Measurements from ENCODE around the gene GPR15LG. TPM values are rescaled to one million over a fixed set of nuclear protein-coding genes. Genes with fewer than 3 reads are reported as not detected.

GPR15LG gene
- total and polyA plus RNA-seq, 10 of the 15 experiments (the other 5 are each of a cell fraction or from before 2014, with no cell fraction given), result 1.1 to 12.2 (median 1.4) TPM

- peak; percentile 42; the same call in 2 of the 3 replicates for ATAC-seq
- ChIA-PET POLR2A (interaction anchor here (0.7 kb wide), 1 partner anchor 9 kb away, joined by 3 read pairs; no protein-coding TSS in a partner anchor), RAD21 (ENCODE audit: unreplicated experiment) (interaction anchor here (0.6 to 3.8 kb wide), 12 partner anchors 11 to 107 kb away, joined by 3 to 74 read pairs (median 6); partner anchors contain the start of genes GHITM and GPR15LG), SMC1A (ENCODE audit: uncharacterized antibody, unreplicated experiment) (interaction anchor here (0.6 to 4.9 kb wide), 11 partner anchors 8 to 115 kb away, joined by 3 to 155 read pairs (median 11); partner anchors contain the start of genes CDHR1, GHITM and LRIT1), CTCF (interaction anchor here (0.6 to 25.5 kb wide), 11 partner anchors 9 to 373 kb away, joined by 3 to 788 read pairs (median 3); partner anchors contain the start of genes CDHR1, GHITM and GPR15LG)
- no peak for FAIRE-seq
- in situ Hi-C loops (cut with MboI) (loop anchor here (10.0 kb wide), 1 partner anchor 55 kb away; no protein-coding TSS in a partner anchor), intact Hi-C loops (cut with micrococcal nuclease; ENCODE audit: unreplicated experiment) (loop anchor here (10.0 kb wide), 1 partner anchor 385 kb away; no protein-coding TSS in a partner anchor)
- Histone ChIP-seq H3K9ac (ENCODE audit: control insufficient read depth, insufficient read depth, low read length) (no peak overlapping the region), H3K79me2 (ENCODE audit: control insufficient read depth, insufficient read depth, low read length) (no peaks in the 10 kb centered on the region; the same call in 1 of the 2 replicates), H3K36me3 (ENCODE audit: control insufficient read depth in 2 of 2, insufficient read depth in 2 of 2, low read length in 1 of 2) (peaks cover 5 to 36% of the 10 kb centered on the region in 2 experiments), H3K4me1 (ENCODE audit: control insufficient read depth, insufficient read depth, low read length) (no peaks in the 10 kb centered on the region), H3K27ac (ENCODE audit: control insufficient read depth, insufficient read depth) (no peak overlapping the region), H3K4me2 (ENCODE audit: control insufficient read depth, insufficient read depth) (no peak overlapping the region), H3K27me3 (replicated peaks in 1 of 2; ENCODE audit: control insufficient read depth in 2 of 2, insufficient read depth in 2 of 2, low read length in 1 of 2) (no peaks in the 10 kb centered on the region), H2AFZ (ENCODE audit: control insufficient read depth, low read depth, low read length) (no peak overlapping the region), H3K9me3 (replicated peaks; ENCODE audit: control insufficient read depth, insufficient read depth, low read length) (no peaks in the 10 kb centered on the region), H4K20me1 (ENCODE audit: control insufficient read depth, insufficient read depth) (no peaks in the 10 kb centered on the region), H3K4me3 (no peak overlapping the region)
- no TSS peak for BruUV-seq (replicated peaks)
- TF ChIP-seq BRCA1 (IDR thresholded peaks at IDR 0.05; ENCODE audit: low read depth, low read length), result no peak
- peak; percentile 71 for TF ChIP-seq SPI1 (IDR thresholded peaks at IDR 0.05; ENCODE audit: borderline replicate concordance, insufficient read depth, low read depth, low read length)
- DNase-seq (ENCODE audit: low read depth, low spot score), result no peak
- 94% methylated on average over 2 of the region's 2 CpGs for WGBS (ENCODE audit: insufficient coverage, insufficient replicate concordance, low lambda C conversion rate, missing lambda C conversion rate)
Measured at GRCh38 chr10:84149854-84150253, 23.7 kb upstream of the GPR15LG start.

GRCh38 chr10:84152769-84153168 is 20.8 kb upstream of the GPR15LG start:
- RAD21 ChIA-PET (ENCODE audit: unreplicated experiment), result no interaction called here
- CTCF ChIA-PET, result interaction anchor here (1.9 to 25.5 kb wide), 2 partner anchors 12 to 51 kb away, joined by 4 to 788 read pairs; partner anchors contain the start of gene CDHR1
- H3K79me2 ChIP-seq (ENCODE audit: control insufficient read depth, insufficient read depth, low read length), result no peaks in the 10 kb centered on the region; the same call in 1 of the 2 replicates
- no peaks in the 10 kb centered on the region for H3K9me3 ChIP-seq (replicated peaks; ENCODE audit: control insufficient read depth, insufficient read depth, low read length)
- in situ Hi-C loops (cut with MboI), result no loop called here
- H3K4me2 ChIP-seq (ENCODE audit: control insufficient read depth, insufficient read depth), result no peak overlapping the region
- TF ChIP-seq MAX (IDR thresholded peaks at IDR 0.05; ENCODE audit: low read depth, low read length) (no peak), SREBF1 (IDR thresholded peaks at IDR 0.05; ENCODE audit: low read length) (no peak), KAT2A (conservative IDR thresholded peaks at IDR 0.05; ENCODE audit: control insufficient read depth, low read depth, low read length) (no peak), CHD4 (IDR thresholded peaks at IDR 0.05) (no peak), CBX3 (IDR thresholded peaks at IDR 0.05; ENCODE audit: borderline replicate concordance, low read depth) (no peak), EED (IDR thresholded peaks at IDR 0.05; ENCODE audit: low read depth) (no peak), PML (IDR thresholded peaks at IDR 0.05; ENCODE audit: low read length) (no peak), ATF3 (IDR thresholded peaks at IDR 0.05; ENCODE audit: borderline replicate concordance, extremely low read depth, low read depth, low read length) (no peak), CEBPB (IDR thresholded peaks at IDR 0.05; ENCODE audit: borderline replicate concordance in 1 of 2, low read depth in 2 of 2, low read length in 2 of 2) (no peak), SMARCA5 (IDR thresholded peaks at IDR 0.05) (no peak), CHD1 (IDR thresholded peaks at IDR 0.05; ENCODE audit: low read depth, low read length) (no peak)
- peaks cover 5 to 42% of the 10 kb centered on the region in 2 experiments for H3K36me3 ChIP-seq (ENCODE audit: control insufficient read depth in 2 of 2, insufficient read depth in 2 of 2, low read length in 1 of 2)
- H3K4me3 ChIP-seq, result no peak overlapping the region
- FAIRE-seq (no peak), DNase-seq (ENCODE audit: low read depth, low spot score) (no peak), ATAC-seq (no peak)
- no peak overlapping the region for H3K27ac ChIP-seq (ENCODE audit: control insufficient read depth, insufficient read depth)
- BruUV-seq (replicated peaks), result no TSS peak
- intact Hi-C loops (cut with micrococcal nuclease; ENCODE audit: unreplicated experiment), result loop anchor here (10.0 kb wide), 1 partner anchor 382 kb away; no protein-coding TSS in a partner anchor
- H3K9ac ChIP-seq (ENCODE audit: control insufficient read depth, insufficient read depth, low read length), result no peak overlapping the region
- no peaks in the 10 kb centered on the region for H3K27me3 ChIP-seq (replicated peaks in 1 of 2; ENCODE audit: control insufficient read depth in 2 of 2, insufficient read depth in 2 of 2, low read length in 1 of 2)
- POLR2A ChIA-PET, result no interaction called here
- SMC1A ChIA-PET (ENCODE audit: uncharacterized antibody, unreplicated experiment), result interaction anchor here (1.1 to 1.9 kb wide), 2 partner anchors 53 to 55 kb away, joined by 3 to 5 read pairs; no protein-coding TSS in a partner anchor
- H3K4me1 ChIP-seq (ENCODE audit: control insufficient read depth, insufficient read depth, low read length), result no peaks in the 10 kb centered on the region
- H4K20me1 ChIP-seq (ENCODE audit: control insufficient read depth, insufficient read depth), result no peaks in the 10 kb centered on the region
- no peak overlapping the region for H2AFZ ChIP-seq (ENCODE audit: control insufficient read depth, low read depth, low read length)

All from GM12878 (cell line).